NAMALWA (cell line): ENCODE measurements around the gene NKAIN2.
A peak's percentile ranks its signal among the peaks of the same experiment; 100 is the strongest.

Experiments used
- DNase-seq: peaks from one replicate; pipeline ENCODE4 v3.0.0-alpha.2; 2015; ENCODE audit warnings: low spot score

Gene NKAIN2

DNA sequence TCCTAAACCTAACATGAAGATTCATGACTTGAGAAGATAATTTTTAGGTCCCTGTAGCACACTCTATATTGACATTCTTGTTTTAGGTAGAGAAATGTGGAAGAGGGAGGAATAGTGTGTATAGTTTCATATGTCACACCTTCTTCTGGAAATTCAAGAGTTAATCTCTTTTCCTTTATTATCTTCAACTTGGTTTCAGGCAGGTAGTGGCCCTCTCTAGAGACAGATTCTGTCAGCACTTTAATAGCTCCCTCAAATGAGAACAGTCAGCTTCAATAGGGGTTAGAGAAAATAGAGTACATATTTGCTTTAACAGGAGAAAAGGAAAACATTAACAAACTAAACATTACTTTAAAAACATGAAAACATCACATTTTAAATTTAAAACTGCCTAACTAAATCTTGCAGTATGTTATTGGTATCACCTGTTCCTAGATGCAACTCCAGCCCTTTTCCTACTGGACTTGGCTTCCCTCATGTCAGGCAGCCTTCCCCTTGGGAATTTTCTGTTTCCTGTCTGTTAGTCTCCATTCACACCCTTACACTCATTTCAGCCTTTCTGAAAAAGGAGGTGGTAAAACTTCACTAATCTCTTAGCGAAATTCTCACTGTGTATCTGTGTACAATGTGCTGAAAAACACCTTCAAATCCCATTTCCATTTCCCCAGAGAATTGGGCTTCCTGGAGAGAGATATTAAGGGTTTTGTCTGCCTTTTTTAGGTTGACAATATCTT lies 966.3 kb downstream of the NKAIN2 start:
- DNase-seq: no peak

DNA sequence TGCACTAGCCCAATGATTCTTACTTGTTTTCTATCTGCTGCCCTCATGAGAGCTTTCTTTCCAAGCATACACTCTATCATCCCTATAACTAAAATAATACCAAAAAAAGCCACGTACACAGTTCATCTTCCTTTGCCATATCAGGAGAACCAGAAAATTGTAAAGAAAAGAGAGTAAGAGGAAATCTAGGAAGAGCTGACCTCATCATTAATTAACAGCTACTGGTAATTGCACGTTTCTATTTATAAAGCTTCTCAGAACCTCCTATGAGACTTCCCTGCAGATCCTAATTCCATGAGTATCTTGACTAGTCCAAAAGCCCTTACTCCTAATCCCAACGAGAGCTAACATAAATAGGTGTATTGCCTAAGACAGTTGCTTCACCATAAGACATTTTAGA lies 967.1 kb downstream of the NKAIN2 start:
- DNase-seq: no peak

GRCh38 chr6:124772733-124773319 lies 969.2 kb downstream of the NKAIN2 start:
- DNase-seq: no peak

DNA sequence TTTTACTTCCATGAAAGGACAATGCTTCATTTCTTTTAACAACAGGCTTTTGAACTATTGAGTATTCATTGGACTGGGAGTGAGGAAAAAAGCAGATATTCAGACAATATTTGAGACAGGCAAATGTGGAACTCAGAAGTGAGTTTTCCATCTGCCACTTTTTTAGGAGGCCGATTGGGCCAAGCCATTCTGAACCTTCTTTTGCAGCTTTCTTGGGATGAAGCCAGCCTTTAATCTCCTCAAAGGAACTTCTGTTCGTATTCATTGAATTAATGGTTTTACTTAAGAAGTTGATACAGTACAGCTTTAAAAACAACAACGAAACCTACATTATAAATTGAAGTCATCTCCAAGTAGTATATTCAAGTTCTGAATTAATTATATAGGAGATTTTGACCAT lies 971.5 kb downstream of the NKAIN2 start:
- DNase-seq: no peak

DNA sequence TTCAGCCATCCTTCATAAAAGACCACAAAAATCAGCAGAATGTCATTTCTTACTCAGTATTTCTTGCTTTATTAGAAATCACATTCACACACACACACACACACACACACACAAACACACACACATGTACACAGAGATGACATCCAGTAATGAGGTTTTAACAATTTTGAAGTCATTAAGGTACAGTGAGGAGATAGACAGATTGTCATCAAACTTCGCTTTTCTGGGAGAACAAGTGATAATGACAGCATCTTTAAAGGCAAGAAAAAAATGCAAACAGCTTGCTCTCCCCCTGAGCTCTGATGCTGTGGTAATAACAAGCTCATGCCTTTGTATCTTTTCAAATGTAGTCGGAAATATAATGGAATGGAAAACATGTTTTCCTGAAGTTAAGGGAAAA lies 974.2 kb downstream of the NKAIN2 start:
- no peak for DNase-seq

GRCh38 chr6:124780623-124781022 lies 977.0 kb downstream of the NKAIN2 start:
- DNase-seq: no peak

- no peak for DNase-seq
Observed at GRCh38 chr6:124783344-124783743, 979.7 kb downstream of the NKAIN2 start.

GRCh38 chr6:124791156-124791555 lies 987.5 kb downstream of the NKAIN2 start:
- no peak for DNase-seq

- DNase-seq: no peak
Observed at GRCh38 chr6:124792386-124792785, 988.7 kb downstream of the NKAIN2 start.

GRCh38 chr6:124793398-124793797 lies 989.7 kb downstream of the NKAIN2 start:
- no peak for DNase-seq

DNA sequence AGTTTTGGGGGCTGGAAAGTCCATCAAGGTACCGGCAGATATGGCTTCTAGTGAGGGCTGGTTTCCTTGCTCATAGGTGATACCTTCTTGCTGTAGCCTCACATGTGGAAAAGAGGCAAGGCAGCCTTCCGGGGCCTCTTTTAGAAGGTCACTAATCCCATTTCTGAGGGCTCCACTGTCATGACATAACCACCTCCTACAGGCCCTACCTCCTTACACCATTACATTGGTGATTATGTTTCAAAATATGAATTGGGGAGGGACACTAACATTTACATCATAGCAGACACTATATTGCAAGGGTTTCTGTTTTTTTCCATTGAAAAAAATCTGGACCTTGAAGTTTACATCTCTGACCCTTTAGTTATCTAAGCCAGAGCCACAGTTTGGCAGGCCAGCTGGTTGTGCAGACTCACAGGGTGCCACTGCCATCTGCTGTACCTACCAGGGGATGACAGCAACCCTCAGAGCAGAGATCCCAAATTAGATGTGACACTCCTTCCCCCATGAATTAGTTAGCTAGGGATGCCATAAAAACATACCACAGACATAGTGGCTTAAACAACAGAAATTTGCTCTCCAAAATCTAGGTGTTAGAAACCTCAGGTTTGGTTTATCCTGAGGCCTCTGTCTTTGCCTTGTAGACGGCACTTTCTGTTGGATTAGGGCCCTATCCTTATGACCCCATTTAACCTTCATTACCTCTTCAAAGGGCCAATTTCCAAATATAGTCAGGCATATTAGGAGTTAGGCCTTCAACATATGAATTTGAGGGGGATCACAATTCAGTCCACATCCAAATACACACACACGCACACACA lies 992.2 kb downstream of the NKAIN2 start:
- DNase-seq: peak; percentile 26

GRCh38 chr6:124796464-124796970 lies 992.9 kb downstream of the NKAIN2 start:
- no peak for DNase-seq

- DNase-seq: no peak
Observed at GRCh38 chr6:124797224-124797623, 993.6 kb downstream of the NKAIN2 start.

DNA sequence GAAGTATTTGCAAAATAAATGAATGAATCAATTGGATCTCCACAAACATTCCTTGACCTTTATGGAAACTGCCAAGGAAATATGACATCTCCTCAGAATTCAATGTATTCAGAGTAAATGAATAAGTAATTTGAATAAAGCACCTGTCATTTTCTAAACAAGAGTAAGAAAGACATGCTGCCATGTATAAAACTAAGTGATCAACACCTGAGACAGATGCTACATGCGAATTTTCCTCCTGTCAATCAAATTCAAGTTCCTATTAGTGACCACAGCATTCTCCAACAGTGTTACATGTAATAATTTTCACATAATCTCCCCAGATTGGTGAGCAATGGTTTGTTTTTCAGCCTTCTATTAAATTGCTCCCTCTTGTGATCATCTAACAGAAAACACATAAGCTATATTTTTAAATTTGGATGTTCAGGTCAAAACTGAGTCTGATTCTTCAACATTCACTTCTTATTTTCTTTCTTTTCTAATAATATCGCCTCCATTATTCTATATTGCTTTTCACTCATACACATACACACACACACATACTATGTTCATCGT lies 995.4 kb downstream of the NKAIN2 start:
- peak; percentile 7 for DNase-seq

- no peak for DNase-seq
Observed at GRCh38 chr6:124799638-124800037, 996.0 kb downstream of the NKAIN2 start.

DNA sequence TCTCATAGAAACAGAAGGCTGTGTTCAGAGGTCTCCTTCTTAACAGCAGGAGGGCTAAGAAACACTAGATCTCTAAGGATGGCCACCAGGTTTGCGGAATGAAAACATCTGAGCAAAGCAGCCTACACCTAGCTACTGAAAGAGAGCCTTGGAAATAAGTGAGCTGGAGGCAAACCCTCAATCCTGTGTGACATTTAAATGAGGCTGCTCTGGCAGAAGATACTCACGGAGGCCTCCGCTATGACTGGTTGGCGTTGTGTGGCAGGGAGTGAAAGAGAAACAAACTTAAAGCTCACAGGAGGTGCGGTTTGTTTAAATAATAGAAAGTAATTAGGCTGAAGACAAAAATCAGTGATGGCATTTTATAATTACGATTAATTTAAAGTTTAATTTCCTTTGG lies 996.6 kb downstream of the NKAIN2 start:
- DNase-seq: no peak

DNA sequence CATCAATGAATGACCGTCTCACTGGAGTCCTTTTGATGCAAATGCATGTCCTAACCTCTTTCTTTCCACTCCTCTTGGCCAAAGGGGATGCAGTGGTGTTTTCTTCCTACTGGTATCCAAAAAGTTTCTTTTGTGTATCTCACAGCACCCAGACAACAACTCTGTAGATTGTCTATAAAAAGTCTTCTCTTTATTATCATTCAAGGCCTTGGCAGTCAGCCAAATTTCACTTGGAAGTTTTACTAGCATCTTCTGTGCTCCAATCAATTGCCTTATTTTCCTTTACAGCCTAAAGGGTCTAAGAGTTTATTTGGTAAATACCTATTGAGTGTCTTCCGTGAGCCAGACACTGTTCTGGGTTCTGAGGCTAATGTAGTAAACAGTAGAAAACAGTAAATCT lies 1008.4 kb downstream of the NKAIN2 start:
- DNase-seq: no peak

DNA sequence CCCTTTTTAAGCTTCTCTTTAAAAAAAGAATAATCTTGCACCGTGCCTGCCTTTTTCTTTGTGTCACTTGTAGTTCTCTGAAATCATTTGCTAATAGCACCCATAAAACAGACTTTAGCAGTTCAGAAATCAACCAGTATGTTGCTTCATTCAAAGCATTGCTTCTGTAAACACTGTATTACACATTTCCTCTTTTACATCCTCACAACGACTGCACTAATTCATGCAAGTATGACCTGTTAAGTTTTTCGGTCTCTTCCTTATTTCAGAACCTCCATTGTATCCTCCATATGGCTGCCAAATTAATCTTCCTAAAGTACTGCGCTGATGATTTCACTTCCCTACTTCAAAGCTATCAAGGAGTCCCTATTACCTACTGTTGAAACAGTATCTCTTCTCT lies 1015.7 kb downstream of the NKAIN2 start:
- no peak for DNase-seq

GRCh38 chr6:124822204-124822613 lies 1018.5 kb downstream of the NKAIN2 start:
- DNase-seq: no peak

DNA sequence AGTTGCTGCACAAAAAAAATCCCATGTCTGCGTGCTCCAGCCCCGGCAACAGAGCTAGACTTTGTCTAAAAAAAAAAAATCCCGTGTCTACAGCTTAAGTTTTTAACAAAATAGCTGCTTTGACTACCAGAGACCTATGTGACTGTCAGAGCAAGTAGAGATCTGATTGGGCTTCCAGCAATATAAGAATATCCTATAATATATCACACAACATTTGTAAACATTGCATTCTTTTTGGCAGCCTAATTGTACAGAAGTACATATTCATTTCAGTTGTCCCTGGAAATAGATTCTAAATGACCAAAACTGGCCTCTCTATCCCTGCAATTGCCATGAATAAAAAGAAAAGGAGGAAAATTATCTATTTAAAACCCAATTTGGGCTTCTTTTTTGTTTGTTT lies 1019.1 kb downstream of the NKAIN2 start:
- no peak for DNase-seq

GRCh38 chr6:124823240-124824111 lies 1019.8 kb downstream of the NKAIN2 start:
- no peak for DNase-seq

- no peak for DNase-seq
Observed at GRCh38 chr6:124825564-124825963, 1021.9 kb downstream of the NKAIN2 start.
